ENCODE measurements around the gene PLAAT4.

The PLAAT4 gene

DNA sequence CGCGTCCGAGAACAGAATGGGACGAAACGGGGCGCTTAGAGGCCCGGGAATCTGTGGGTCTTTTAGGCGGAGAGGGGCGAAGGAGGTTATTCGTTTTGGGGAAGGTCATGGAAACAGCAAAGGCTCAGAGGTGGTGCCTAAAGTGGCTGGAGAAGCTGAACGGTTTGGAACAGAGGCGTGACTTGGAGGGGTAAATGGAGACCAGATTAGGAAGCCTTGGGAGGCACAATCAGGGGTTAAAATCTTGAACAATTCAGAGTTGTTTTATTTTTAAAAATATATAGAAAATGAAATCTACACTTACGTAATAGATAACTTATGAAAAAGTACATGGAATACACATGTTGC is 45.4 kb upstream of the PLAAT4 start:
- peaks cover 24% of the 10 kb centered on the region for H3K4me1 ChIP-seq (ENCODE audit: low read depth, poor library complexity, severe bottlenecking)
- H3K27me3 ChIP-seq (ENCODE audit: insufficient read depth, low read depth) = no peaks in the 10 kb centered on the region
- H4K20me1 ChIP-seq (ENCODE audit: insufficient read depth) = no peaks in the 10 kb centered on the region
- H3K4me3 ChIP-seq (IDR thresholded peaks at IDR 0.05; ENCODE audit: insufficient read depth, low read depth, low read length) = no peak overlapping the region
- no peaks in the 10 kb centered on the region for H3K79me2 ChIP-seq (ENCODE audit: insufficient read depth, low read depth)
- no peak overlapping the region for H3K9ac ChIP-seq
- no peak overlapping the region for H2AFZ ChIP-seq (ENCODE audit: low read depth)
- TF ChIP-seq CTCF (conservative IDR thresholded peaks at IDR 0.05; ENCODE audit: low read depth, low read length) = no peak
- H3K27ac ChIP-seq = no peak overlapping the region
- no peaks in the 10 kb centered on the region for H3K36me3 ChIP-seq (ENCODE audit: insufficient read depth)
- H3K4me2 ChIP-seq = no peak overlapping the region

GRCh38 chr11:63491636-63492372 is 44.8 kb upstream of the PLAAT4 start:
- H3K9ac ChIP-seq = no peak overlapping the region
- H4K20me1 ChIP-seq (ENCODE audit: insufficient read depth) = no peaks in the 10 kb centered on the region
- H2AFZ ChIP-seq (ENCODE audit: low read depth) = no peak overlapping the region
- no peak overlapping the region for H3K4me3 ChIP-seq (IDR thresholded peaks at IDR 0.05; ENCODE audit: insufficient read depth, low read depth, low read length)
- H3K4me1 ChIP-seq (ENCODE audit: low read depth, poor library complexity, severe bottlenecking) = peaks cover 24% of the 10 kb centered on the region
- TF ChIP-seq CTCF (conservative IDR thresholded peaks at IDR 0.05; ENCODE audit: low read depth, low read length) = no peak
- no peaks in the 10 kb centered on the region for H3K27me3 ChIP-seq (ENCODE audit: insufficient read depth, low read depth)
- no peak overlapping the region for H3K4me2 ChIP-seq
- H3K79me2 ChIP-seq (ENCODE audit: insufficient read depth, low read depth) = no peaks in the 10 kb centered on the region
- H3K27ac ChIP-seq = no peak overlapping the region
- H3K36me3 ChIP-seq (ENCODE audit: insufficient read depth) = no peaks in the 10 kb centered on the region

GRCh38 chr11:63492441-63492840 is 44.2 kb upstream of the PLAAT4 start:
- Histone ChIP-seq H3K27ac (no peak overlapping the region), H3K4me2 (no peak overlapping the region), H3K9ac (no peak overlapping the region), H3K27me3 (ENCODE audit: insufficient read depth, low read depth) (no peaks in the 10 kb centered on the region), H3K36me3 (ENCODE audit: insufficient read depth) (no peaks in the 10 kb centered on the region), H3K4me1 (ENCODE audit: low read depth, poor library complexity, severe bottlenecking) (peaks cover 24% of the 10 kb centered on the region), H3K79me2 (ENCODE audit: insufficient read depth, low read depth) (no peaks in the 10 kb centered on the region), H2AFZ (ENCODE audit: low read depth) (no peak overlapping the region), H3K4me3 (IDR thresholded peaks at IDR 0.05; ENCODE audit: insufficient read depth, low read depth, low read length) (no peak overlapping the region), H4K20me1 (ENCODE audit: insufficient read depth) (no peaks in the 10 kb centered on the region)
- TF ChIP-seq CTCF (conservative IDR thresholded peaks at IDR 0.05; ENCODE audit: low read depth, low read length) = no peak

- Histone ChIP-seq H3K4me1 (ENCODE audit: low read depth, poor library complexity, severe bottlenecking) (peaks cover 24% of the 10 kb centered on the region), H3K4me2 (no peak overlapping the region), H4K20me1 (ENCODE audit: insufficient read depth) (no peaks in the 10 kb centered on the region), H3K79me2 (ENCODE audit: insufficient read depth, low read depth) (no peaks in the 10 kb centered on the region), H2AFZ (ENCODE audit: low read depth) (no peak overlapping the region), H3K27me3 (ENCODE audit: insufficient read depth, low read depth) (no peaks in the 10 kb centered on the region), H3K27ac (no peak overlapping the region), H3K4me3 (IDR thresholded peaks at IDR 0.05; ENCODE audit: insufficient read depth, low read depth, low read length) (no peak overlapping the region), H3K36me3 (ENCODE audit: insufficient read depth) (no peaks in the 10 kb centered on the region), H3K9ac (no peak overlapping the region)
- TF ChIP-seq CTCF (conservative IDR thresholded peaks at IDR 0.05; ENCODE audit: low read depth, low read length) = no peak
Measured at GRCh38 chr11:63493127-63493526, 43.5 kb upstream of the PLAAT4 start.

Measured in KMS-11 (cell line).